Progenitor cell of endocrine pancreas (in vitro differentiated cells): ENCODE results near the gene CNTNAP2. TPM values are rescaled to one million over a fixed set of nuclear protein-coding genes. Genes with fewer than 3 reads are reported as not detected.

Experiments
- DNase-seq: peaks from one replicate; pipeline ENCODE4 v3.0.0; 2021; ENCODE audit warnings: low spot score; ENCODE audit not compliant: unreplicated experiment
- H3K27ac Mint-ChIP-seq: 2 replicates; pipeline ENCODE4 v1.8.0; 2021; ENCODE audit warnings: mild to moderate bottlenecking, moderate library complexity, mixed read lengths
- H3K27me3 Mint-ChIP-seq: 2 replicates; pipeline ENCODE4 v1.8.0; 2021; ENCODE audit warnings: mixed read lengths
- H3K36me3 Mint-ChIP-seq: 2 replicates; pipeline ENCODE4 v1.8.0; 2022; ENCODE audit warnings: mixed read lengths; ENCODE audit not compliant: insufficient read depth
- H3K4me1 Mint-ChIP-seq: 2 replicates; pipeline ENCODE4 v1.8.0; 2021; ENCODE audit warnings: low read depth, mixed read lengths
- H3K4me3 Mint-ChIP-seq: 2 replicates; pipeline ENCODE4 v1.8.0; 2021; ENCODE audit warnings: low read depth, mild to moderate bottlenecking, moderate library complexity, mixed read lengths
- H3K9me3 Mint-ChIP-seq: 2 replicates; pipeline ENCODE4 v1.8.0; 2021; ENCODE audit warnings: low read depth, mixed read lengths
- CTCF ChIP-seq: fragments of 200-600 bp; sonication (generic); IDR thresholded peaks from one replicate; pipeline ENCODE4 v1.5.0; 2021; ENCODE audit warnings: antibody characterized with exemption, mild to moderate bottlenecking; ENCODE audit not compliant: unreplicated experiment
- total RNA-seq: library from RNA; stranded (reverse); gene quantifications from 2 replicates; pipeline ENCODE4 v1.2.1, GENCODE V29; 2021

The CNTNAP2 gene
- total RNA-seq, 1 donor from 2014 or later: 6.5 TPM

DNA sequence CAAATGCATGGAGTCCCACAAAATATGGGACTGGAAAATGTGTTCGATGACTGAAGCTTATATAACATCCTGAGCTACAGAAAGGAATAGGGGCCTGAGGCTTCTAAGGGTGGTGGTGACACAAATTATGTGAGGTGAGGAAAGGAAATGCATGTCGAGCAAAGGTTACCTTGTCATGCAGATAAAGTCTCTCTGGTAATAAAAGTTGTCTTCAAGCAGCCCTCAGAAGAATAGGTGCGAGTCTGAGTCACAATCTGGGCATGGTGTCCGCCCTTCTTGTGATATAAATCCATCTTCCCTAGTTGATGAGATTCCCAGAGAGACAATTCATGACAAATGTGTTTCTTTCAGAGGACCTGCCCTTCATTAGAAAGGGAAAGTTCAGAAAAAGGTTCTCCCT lies 1488.7 kb downstream of the CNTNAP2 start:
- no peak for TF ChIP-seq CTCF
- Mint-ChIP-seq H3K27ac (no peak overlapping the region), H3K4me1 (no peaks in the 10 kb centered on the region), H3K27me3 (no peaks in the 10 kb centered on the region), H3K9me3 (peaks cover 3% of the 10 kb centered on the region), H3K4me3 (no peak overlapping the region), H3K36me3 (no peaks in the 10 kb centered on the region)
- no peak for DNase-seq

GRCh38 chr7:147607157-147607800 lies 1490.7 kb downstream of the CNTNAP2 start:
- Mint-ChIP-seq H3K27ac (no peak overlapping the region), H3K4me1 (no peaks in the 10 kb centered on the region), H3K4me3 (no peak overlapping the region), H3K9me3 (peaks cover 3% of the 10 kb centered on the region), H3K36me3 (no peaks in the 10 kb centered on the region), H3K27me3 (no peaks in the 10 kb centered on the region)
- no peak for DNase-seq
- TF ChIP-seq CTCF: no peak

- Mint-ChIP-seq H3K27ac (no peak overlapping the region), H3K4me3 (no peak overlapping the region), H3K9me3 (no peaks in the 10 kb centered on the region), H3K27me3 (no peaks in the 10 kb centered on the region), H3K36me3 (no peaks in the 10 kb centered on the region), H3K4me1 (no peaks in the 10 kb centered on the region)
- no peak for DNase-seq
- no peak for TF ChIP-seq CTCF
Observed at GRCh38 chr7:147611431-147611830, 1494.8 kb downstream of the CNTNAP2 start.

- no peak for TF ChIP-seq CTCF
- no peak overlapping the region for H3K4me3 Mint-ChIP-seq
Observed at GRCh38 chr7:147635288-147635687, 1518.7 kb downstream of the CNTNAP2 start.

GRCh38 chr7:147636553-147636952 lies 1520.0 kb downstream of the CNTNAP2 start:
- H3K4me3 Mint-ChIP-seq: no peak overlapping the region
- no peaks in the 10 kb centered on the region for H3K36me3 Mint-ChIP-seq
- no peak for TF ChIP-seq CTCF

More at GRCh38 chr7:147635288-147635687, 1518.7 kb downstream of the CNTNAP2 start:
- no peak for DNase-seq
- no peak overlapping the region for H3K27ac Mint-ChIP-seq
- H3K27me3 Mint-ChIP-seq: no peaks in the 10 kb centered on the region
- H3K36me3 Mint-ChIP-seq: no peaks in the 10 kb centered on the region
- peaks cover 6% of the 10 kb centered on the region for H3K9me3 Mint-ChIP-seq
- peaks cover 1% of the 10 kb centered on the region for H3K4me1 Mint-ChIP-seq

More at GRCh38 chr7:147636553-147636952, 1520.0 kb downstream of the CNTNAP2 start:
- Mint-ChIP-seq H3K9me3 (peaks cover 4% of the 10 kb centered on the region), H3K4me1 (peaks cover 1% of the 10 kb centered on the region), H3K27ac (no peak overlapping the region), H3K27me3 (no peaks in the 10 kb centered on the region)
- DNase-seq: no peak
